HepG2 (cell line): ENCODE results near the gene STK32B. TPM values are rescaled to one million over a fixed set of nuclear protein-coding genes. Genes with fewer than 3 reads are reported as not detected.

Experiments
- BRF2 ChIP-seq: sonication (generic); formaldehyde crosslinking; IDR thresholded peaks from 2 replicates; pipeline ENCODE4 v1.8.1; 2022; ENCODE audit warnings: mild to moderate bottlenecking, missing genetic modification reagents
- CERS6 ChIP-seq: sonication (generic); formaldehyde crosslinking; IDR thresholded peaks from 2 replicates; pipeline ENCODE4 v1.5.0; 2020; ENCODE audit warnings: missing genetic modification reagents
- EEA1 ChIP-seq: sonication (generic); formaldehyde crosslinking; IDR thresholded peaks from 2 replicates; pipeline ENCODE4 v1.5.1; 2020; ENCODE audit warnings: mild to moderate bottlenecking, missing genetic modification reagents, borderline replicate concordance
- FOXA1 ChIP-seq, 2 experiments: fragments of 450-650 bp in 1 of 2; sonication (generic) in 1 of 2; formaldehyde crosslinking in 1 of 2; IDR thresholded peaks; 2 replicates each; pipeline versions ENCODE4 v1.4.0 to v1.6.1; 2016 to 2020; ENCODE audit warnings: missing genetic modification reagents in 1 of 2
- FOXO1 ChIP-seq: sonication (generic); formaldehyde crosslinking; IDR thresholded peaks from 2 replicates; pipeline ENCODE4 v1.4.0; 2020; ENCODE audit warnings: missing genetic modification reagents
- GFI1 ChIP-seq: sonication (generic); formaldehyde crosslinking; IDR thresholded peaks from 2 replicates; pipeline ENCODE4 v1.5.0; 2020; ENCODE audit warnings: missing genetic modification reagents, mild to moderate bottlenecking, borderline replicate concordance
- GRHL1 ChIP-seq: sonication (generic); formaldehyde crosslinking; conservative IDR thresholded peaks from 2 replicates; pipeline ENCODE4 v1.8.0; 2022; ENCODE audit warnings: missing genetic modification reagents
- HNF1A ChIP-seq, 2 experiments: sonication (generic) in 1 of 2; formaldehyde crosslinking in 1 of 2; IDR thresholded peaks; 2 replicates each; pipeline versions ENCODE4 v1.4.0 to v1.6.1; 2016 to 2020; ENCODE audit warnings: borderline replicate concordance in 1 of 2, low read depth in 1 of 2, mild to moderate bottlenecking in 1 of 2, missing genetic modification reagents in 1 of 2
- IRX3 ChIP-seq: sonication (generic); formaldehyde crosslinking; IDR thresholded peaks from 2 replicates; pipeline ENCODE4 v1.8.1; 2023; ENCODE audit warnings: mild to moderate bottlenecking, low read depth, missing genetic modification reagents, borderline replicate concordance
- LBX2 ChIP-seq: sonication (generic); formaldehyde crosslinking; IDR thresholded peaks from 2 replicates; pipeline ENCODE4 v1.5.0; 2020; ENCODE audit warnings: missing genetic modification reagents, mild to moderate bottlenecking, borderline replicate concordance
- MTF1 ChIP-seq: sonication (generic); formaldehyde crosslinking; IDR thresholded peaks from 2 replicates; pipeline ENCODE4 v1.5.0; 2020; ENCODE audit warnings: missing genetic modification reagents
- RFXAP ChIP-seq: sonication (generic); formaldehyde crosslinking; IDR thresholded peaks from 2 replicates; pipeline ENCODE4 v1.4.0; 2020; ENCODE audit warnings: missing genetic modification reagents, borderline replicate concordance
- SMARCC2 ChIP-seq: fragments of 450-650 bp; IDR thresholded peaks from 2 replicates; pipeline ENCODE4 v1.6.1; 2017; ENCODE audit warnings: antibody characterized with exemption, mild to moderate bottlenecking
- SNAPC2 ChIP-seq: sonication (generic); formaldehyde crosslinking; IDR thresholded peaks from 2 replicates; pipeline ENCODE4 v1.8.1; 2022; ENCODE audit warnings: mild to moderate bottlenecking, missing genetic modification reagents
- ZFP36L2 ChIP-seq: sonication (generic); formaldehyde crosslinking; IDR thresholded peaks from 2 replicates; pipeline ENCODE4 v1.4.0; 2020; ENCODE audit warnings: missing genetic modification reagents
- ZNF121 ChIP-seq: sonication (generic); formaldehyde crosslinking; IDR thresholded peaks from 2 replicates; pipeline ENCODE4 v1.5.0; 2020; ENCODE audit warnings: mild to moderate bottlenecking, missing genetic modification reagents
- ZNF180 ChIP-seq: sonication (generic); formaldehyde crosslinking; IDR thresholded peaks from 2 replicates; pipeline ENCODE4 v1.4.0; 2020; ENCODE audit warnings: low read depth, missing genetic modification reagents, borderline replicate concordance
- ZNF354B ChIP-seq: sonication (generic); formaldehyde crosslinking; IDR thresholded peaks from 2 replicates; pipeline ENCODE4 v1.8.0; 2022; ENCODE audit warnings: mild to moderate bottlenecking, missing genetic modification reagents
- ZNF430 ChIP-seq: sonication (generic); formaldehyde crosslinking; IDR thresholded peaks from 2 replicates; pipeline ENCODE4 v1.9.0; 2021; ENCODE audit warnings: mild to moderate bottlenecking, missing genetic modification reagents
- ZNF878 ChIP-seq: sonication (generic); formaldehyde crosslinking; IDR thresholded peaks from 2 replicates; pipeline ENCODE4 v1.8.1; 2023; ENCODE audit warnings: mild to moderate bottlenecking, missing genetic modification reagents, moderate library complexity
- polyA plus RNA-seq, 8 experiments: library from polyadenylated mRNA; depleted of rRNA in 3 of 8; stranded (reverse) in 7 of 8; unstranded in 1 of 8; fragments of >200 nt; fragmentation: Illumina TruSeq in 4 of 8; extraction: Trizol in 4 of 8; gene quantifications; 2 replicates each; pipeline versions ENCODE4 v1.2.1 to v1.2.3, GENCODE V29; 2011 to 2016; ENCODE audit warnings: low read depth in 4 of 8, missing spikeins in 1 of 8, mixed read lengths in 1 of 8; ENCODE audit not compliant: insufficient read depth in 1 of 8
- total RNA-seq, 5 experiments: library from RNA; depleted of rRNA; stranded (reverse); fragments of >200 nt; fragmentation: Illumina TruSeq; extraction: Trizol; gene quantifications; 2 replicates each; pipeline ENCODE4 v1.2.3, GENCODE V29; 2016; ENCODE audit warnings: low read depth in 1 of 5

The STK32B gene
- total and polyA plus RNA-seq, 2 of the 13 experiments (the other 11 are each of a cell fraction or from before 2014, with no cell fraction given): not detected

GRCh38 chr4:5539584-5539983 is 488.3 kb downstream of the STK32B start (continued):
- TF ChIP-seq HNF1A (IDR thresholded peaks at IDR 0.05; ENCODE audit: low read depth) (no peak), HNF1A (CRISPR knock-in tag; IDR thresholded peaks at IDR 0.05; ENCODE audit: borderline replicate concordance) (no peak), LBX2 (no peak), RFXAP (CRISPR knock-in tag) (no peak), ZNF354B (CRISPR knock-in tag) (no peak), IRX3 (CRISPR knock-in tag) (no peak), GFI1 (CRISPR knock-in tag) (peak; percentile 78; the same call in 1 of the 2 replicates), ZNF180 (CRISPR knock-in tag) (no peak), SMARCC2 (no peak), ZNF121 (CRISPR knock-in tag) (no peak), ZNF430 (CRISPR knock-in tag) (no peak), EEA1 (no peak), FOXO1 (CRISPR knock-in tag) (peak; percentile 18; the same call in 1 of the 2 replicates), SNAPC2 (CRISPR knock-in tag) (no peak), ZFP36L2 (CRISPR knock-in tag) (no peak), ZNF878 (CRISPR knock-in tag) (no peak), BRF2 (CRISPR knock-in tag) (no peak), FOXA1 (IDR thresholded peaks at IDR 0.05) (no peak), FOXA1 (CRISPR knock-in tag; IDR thresholded peaks at IDR 0.05) (0 out of 2 replicates have a peak, but pooled peaks have one; percentile 8), GRHL1 (CRISPR knock-in tag) (no peak), CERS6 (no peak), MTF1 (CRISPR knock-in tag) (no peak)
